Vagina (tissue), 2 donors: ENCODE measurements around the gene SHISAL2A. TPM values are rescaled to one million over a fixed set of nuclear protein-coding genes. Genes with fewer than 3 reads are reported as not detected.

Experiments used
- DNase-seq, 2 donors: peaks; one replicate each; pipeline ENCODE4 v3.0.0-alpha.2; 2017; ENCODE audit errors: extremely low spot score in 2 of 2
- H3K27ac ChIP-seq: fragments of 200-600 bp; sonication (generic); one replicate; pipeline ENCODE4 v1.5.1; 2019
- H3K27me3 ChIP-seq: fragments of 200-600 bp; sonication (generic); one replicate; pipeline ENCODE4 v1.5.1; 2019
- H3K36me3 ChIP-seq, 2 donors: fragments of 200-600 bp; sonication (generic); one replicate each; pipeline ENCODE4 v1.5.1; 2017 to 2019
- H3K4me1 ChIP-seq: fragments of 200-600 bp; sonication (generic); one replicate; pipeline ENCODE4 v1.5.1; 2019
- H3K4me3 ChIP-seq, 2 donors: fragments of 200-600 bp; sonication (generic); 1 replicate in 1 of 2; 2 replicates in 1 of 2; pipeline ENCODE4 v1.5.1; 2016 to 2019
- H3K9me3 ChIP-seq: fragments of 200-600 bp; sonication (generic); one replicate; pipeline ENCODE4 v1.5.1; 2019
- CTCF ChIP-seq, 3 experiments: fragments of 450-650 bp in 2 of 3; fragments of 200-600 bp in 1 of 3; sonication (generic) in 1 of 3; IDR thresholded peaks; one replicate each; pipeline ENCODE4 v1.5.1; 2017 to 2019; ENCODE audit warnings: antibody characterized with exemption in 3 of 3, mild to moderate bottlenecking in 2 of 3, moderate library complexity in 2 of 3
- POLR2A ChIP-seq, 2 donors: fragments of 450-650 bp; IDR thresholded peaks; one replicate each; pipeline ENCODE4 v1.6.1; 2017; ENCODE audit warnings: antibody characterized with exemption in 2 of 2, mild to moderate bottlenecking in 2 of 2, moderate library complexity in 2 of 2
- POLR2AphosphoS5 ChIP-seq, 2 donors: sonication (generic); formaldehyde crosslinking; IDR thresholded peaks; one replicate each; pipeline ENCODE4 v1.9.0; 2017; ENCODE audit warnings: antibody characterized with exemption in 2 of 2, mild to moderate bottlenecking in 2 of 2, low read depth in 1 of 2; ENCODE audit not compliant: insufficient read depth in 1 of 2
- intact Hi-C: fragments of 100-400 bp; cut with DNase I; formaldehyde crosslinking; loops from one replicate; pipeline ENCODE4 v1.15.1; 2023
- total RNA-seq: library from RNA; depleted of rRNA; stranded (reverse); fragments of >200 nt; gene quantifications from one replicate; pipeline ENCODE4 v1.2.3, GENCODE V29; 2016

The SHISAL2A gene
- total RNA-seq, 1 donor from 2014 or later, result 3.2 TPM

GRCh38 chr1:52679498-52679897 lies 46.5 kb downstream of the SHISAL2A start:
- no peak for TF ChIP-seq POLR2AphosphoS5 (IDR thresholded peaks at IDR 0.05; ENCODE audit: insufficient read depth in 1 of 2, low read depth in 1 of 2)
- TF ChIP-seq POLR2A (IDR thresholded peaks at IDR 0.05), result no peak
- no peak for TF ChIP-seq CTCF (IDR thresholded peaks at IDR 0.05)
- H3K27me3 ChIP-seq, result no peaks in the 10 kb centered on the region
- no peak overlapping the region for H3K27ac ChIP-seq
- no peaks in the 10 kb centered on the region for H3K36me3 ChIP-seq
- H3K4me1 ChIP-seq, result peaks cover 7% of the 10 kb centered on the region
- H3K9me3 ChIP-seq, result no peaks in the 10 kb centered on the region
- intact Hi-C loops, result no loop called here
- DNase-seq, result no peak
- no peak overlapping the region for H3K4me3 ChIP-seq

- intact Hi-C loops, result no loop called here
- H3K9me3 ChIP-seq, result no peaks in the 10 kb centered on the region
Observed at GRCh38 chr1:52680353-52680752, 47.4 kb downstream of the SHISAL2A start.

GRCh38 chr1:52681136-52681535 lies 48.2 kb downstream of the SHISAL2A start:
- Histone ChIP-seq H3K9me3 (no peaks in the 10 kb centered on the region), H3K4me3 (no peak overlapping the region), H3K4me1 (no peaks in the 10 kb centered on the region), H3K27me3 (no peaks in the 10 kb centered on the region), H3K36me3 (no peaks in the 10 kb centered on the region), H3K27ac (no peak overlapping the region)
- TF ChIP-seq POLR2AphosphoS5 (IDR thresholded peaks at IDR 0.05; ENCODE audit: insufficient read depth in 1 of 2, low read depth in 1 of 2) (no peak), CTCF (IDR thresholded peaks at IDR 0.05) (no peak), POLR2A (IDR thresholded peaks at IDR 0.05) (no peak)
- intact Hi-C loops, result no loop called here
- DNase-seq, result no peak

More at GRCh38 chr1:52680353-52680752, 47.4 kb downstream of the SHISAL2A start:
- H3K4me1 ChIP-seq, result no peaks in the 10 kb centered on the region
- H3K4me3 ChIP-seq, result no peak overlapping the region
- DNase-seq, result no peak
- no peak overlapping the region for H3K27ac ChIP-seq
- no peaks in the 10 kb centered on the region for H3K36me3 ChIP-seq
- no peak for TF ChIP-seq CTCF (IDR thresholded peaks at IDR 0.05)
- no peak for TF ChIP-seq POLR2A (IDR thresholded peaks at IDR 0.05)
- TF ChIP-seq POLR2AphosphoS5 (IDR thresholded peaks at IDR 0.05; ENCODE audit: insufficient read depth in 1 of 2, low read depth in 1 of 2), result no peak
- H3K27me3 ChIP-seq, result no peaks in the 10 kb centered on the region

- intact Hi-C loops, result no loop called here
- no peaks in the 10 kb centered on the region for H3K9me3 ChIP-seq
Observed at GRCh38 chr1:52683367-52683940, 50.5 kb downstream of the SHISAL2A start.

More at GRCh38 chr1:52683367-52683940, 50.5 kb downstream of the SHISAL2A start:
- H3K4me3 ChIP-seq, result no peak overlapping the region
- no peak overlapping the region for H3K27ac ChIP-seq
- TF ChIP-seq POLR2A (IDR thresholded peaks at IDR 0.05), result no peak
- no peak for TF ChIP-seq POLR2AphosphoS5 (IDR thresholded peaks at IDR 0.05; ENCODE audit: insufficient read depth in 1 of 2, low read depth in 1 of 2)
- TF ChIP-seq CTCF (IDR thresholded peaks at IDR 0.05), result no peak
- no peaks in the 10 kb centered on the region for H3K4me1 ChIP-seq
- H3K36me3 ChIP-seq, result peaks cover 0 to 14% of the 10 kb centered on the region in 2 donors
- no peak for DNase-seq
- H3K27me3 ChIP-seq, result no peaks in the 10 kb centered on the region
